Esophagus squamous epithelium (tissue), 5 donors: Measurements from ENCODE around the gene NIP7. TPM values are rescaled to one million over a fixed set of nuclear protein-coding genes. Genes with fewer than 3 reads are reported as not detected.

Experiments used
- DNase-seq: peaks from one replicate; lab custom pipeline; 2025; lab: John Stamatoyannopoulos, UW
- H3K27ac ChIP-seq, 4 donors: fragments of 200-600 bp; sonication (generic); one replicate each; pipeline ENCODE4 v1.5.1; 2016 to 2019; ENCODE audit warnings: mild to moderate bottlenecking in 1 of 4
- H3K27me3 ChIP-seq, 4 donors: fragments of 200-600 bp; sonication (generic); 1 replicate in 3 of 4; 2 replicates in 1 of 4; pipeline versions ENCODE4 v1.5.1 to v1.6.0; 2017 to 2021; ENCODE audit warnings: antibody characterized with exemption in 1 of 4
- H3K36me3 ChIP-seq, 3 donors: fragments of 200-600 bp; sonication (generic); one replicate each; pipeline ENCODE4 v1.5.1; 2016 to 2019
- H3K4me1 ChIP-seq, 3 donors: fragments of 200-600 bp; sonication (generic); one replicate each; pipeline ENCODE4 v1.5.1; 2017 to 2019
- H3K4me3 ChIP-seq, 4 donors: fragments of 200-600 bp; sonication (generic); 1 replicate in 3 of 4; 2 replicates in 1 of 4; pipeline ENCODE4 v1.5.1; 2016 to 2019; ENCODE audit warnings: mild to moderate bottlenecking in 2 of 4, moderate library complexity in 1 of 4
- H3K9me3 ChIP-seq, 3 donors: fragments of 200-600 bp; sonication (generic); one replicate each; pipeline ENCODE4 v1.5.1; 2016 to 2019
- CTCF ChIP-seq, 6 experiments: fragments of 450-650 bp in 4 of 6; fragments of 200-600 bp in 2 of 6; sonication (generic) in 2 of 6; IDR thresholded peaks; one replicate each; pipeline ENCODE4 v1.5.1; 2016 to 2019; ENCODE audit warnings: antibody characterized with exemption in 6 of 6, mild to moderate bottlenecking in 4 of 6, moderate library complexity in 4 of 6
- POLR2A ChIP-seq, 4 donors: fragments of 450-650 bp; IDR thresholded peaks; one replicate each; pipeline ENCODE4 v1.6.1; 2017; ENCODE audit warnings: antibody characterized with exemption in 4 of 4, mild to moderate bottlenecking in 4 of 4, moderate library complexity in 3 of 4
- WGBS, 2 donors: methylation state at CpG; one replicate each; pipeline ENCODE4 v1.1.5; 2018; 5-methylcytosine and 5-hydroxymethylcytosine counted together
- intact Hi-C: fragments of 100-400 bp; cut with DNase I; formaldehyde crosslinking; loops from one replicate; pipeline ENCODE4 v1.15.0; 2022
- total RNA-seq, 4 donors: library from RNA; depleted of rRNA; stranded (reverse); fragments of >200 nt; gene quantifications; one replicate each; pipeline ENCODE4 v1.1.0, GENCODE V29; 2016
- donor health status: DM: yes; HTN: yes; CAD: no.

NIP7 gene
- total RNA-seq, 4 donors from 2014 or later = 14.1 to 29.6 (median 25.5) TPM

GRCh38 chr16:69321080-69321479 lies 18.5 kb upstream of the NIP7 start:
- intact Hi-C loops = no loop called here
- Histone ChIP-seq H3K4me1 (peaks cover 0 to 23% (median 3%) of the 10 kb centered on the region in 3 donors), H3K4me3 (no peak overlapping the region), H3K27me3 (no peaks in the 10 kb centered on the region), H3K9me3 (no peaks in the 10 kb centered on the region), H3K36me3 (peaks cover 58 to 100% (median 80%) of the 10 kb centered on the region in 3 donors), H3K27ac (no peak overlapping the region)
- WGBS, 2 donors = 88 to 90% methylated on average over 15 to 19 of the region's 22 CpGs
- no peak for DNase-seq
- no peak for TF ChIP-seq CTCF (IDR thresholded peaks at IDR 0.05)
- TF ChIP-seq POLR2A (IDR thresholded peaks at IDR 0.05) = no peak

GRCh38 chr16:69322343-69322742 lies 17.2 kb upstream of the NIP7 start:
- Histone ChIP-seq H3K36me3 (peaks cover 51 to 100% (median 72%) of the 10 kb centered on the region in 3 donors), H3K27ac (no peak overlapping the region), H3K4me3 (no peak overlapping the region), H3K27me3 (no peaks in the 10 kb centered on the region), H3K9me3 (no peaks in the 10 kb centered on the region), H3K4me1 (peaks cover 0 to 36% (median 12%) of the 10 kb centered on the region in 3 donors)
- TF ChIP-seq CTCF (IDR thresholded peaks at IDR 0.05) = no peak
- TF ChIP-seq POLR2A (IDR thresholded peaks at IDR 0.05) = no peak
- 67% methylated on average over 1 of the region's 7 CpGs; no CpG with 5 or more reads in 1 of the 2 donors for WGBS, 2 donors
- intact Hi-C loops = no loop called here
- DNase-seq = no peak

- intact Hi-C loops = no loop called here
- Histone ChIP-seq H3K36me3 (peaks cover 46 to 99% (median 65%) of the 10 kb centered on the region in 3 donors), H3K4me1 (peaks cover 3 to 46% (median 21%) of the 10 kb centered on the region in 3 donors), H3K27ac (no peak overlapping the region), H3K27me3 (no peaks in the 10 kb centered on the region), H3K9me3 (no peaks in the 10 kb centered on the region), H3K4me3 (no peak overlapping the region)
- 93 to 100% methylated on average over 3 to 5 of the region's 14 CpGs for WGBS, 2 donors
- no peak for DNase-seq
- TF ChIP-seq CTCF (IDR thresholded peaks at IDR 0.05) (no peak), POLR2A (IDR thresholded peaks at IDR 0.05) (no peak)
These were observed 16.2 kb upstream of the NIP7 start for GRCh38 chr16:69323415-69323814.

- no peak overlapping the region for H3K4me3 ChIP-seq
- H3K27me3 ChIP-seq = no peaks in the 10 kb centered on the region
- H3K9me3 ChIP-seq = no peaks in the 10 kb centered on the region
- H3K4me1 ChIP-seq = peaks cover 9 to 53% (median 27%) of the 10 kb centered on the region in 3 donors
- no peak overlapping the region for H3K27ac ChIP-seq
- intact Hi-C loops = no loop called here
- TF ChIP-seq CTCF (IDR thresholded peaks at IDR 0.05) (no peak), POLR2A (IDR thresholded peaks at IDR 0.05) (no peak)
- WGBS, 2 donors = 73 to 77% methylated on average over 6 to 7 of the region's 8 CpGs
- DNase-seq = no peak
- H3K36me3 ChIP-seq = peaks cover 39 to 92% (median 58%) of the 10 kb centered on the region in 3 donors
These were observed 15.5 kb upstream of the NIP7 start for GRCh38 chr16:69324013-69324531.

GRCh38 chr16:69324585-69325253 lies 14.9 kb upstream of the NIP7 start:
- Histone ChIP-seq H3K4me3 (no peak overlapping the region), H3K36me3 (peaks cover 34 to 86% (median 52%) of the 10 kb centered on the region in 3 donors), H3K27me3 (no peaks in the 10 kb centered on the region), H3K9me3 (no peaks in the 10 kb centered on the region), H3K4me1 (peaks cover 15 to 59% (median 33%) of the 10 kb centered on the region in 3 donors), H3K27ac (no peak overlapping the region)
- DNase-seq = no peak
- 75 to 77% methylated on average over 10 of the region's 10 CpGs for WGBS, 2 donors
- intact Hi-C loops = no loop called here
- no peak for TF ChIP-seq POLR2A (IDR thresholded peaks at IDR 0.05)
- TF ChIP-seq CTCF (IDR thresholded peaks at IDR 0.05) = no peak
